GM21825 (cell line): ENCODE measurements around the gene AKAP9.
A peak's percentile ranks its signal among the peaks of the same experiment; 100 is the strongest.
"Not testable (repeated sequence)": the region's sequence is repeated elsewhere in the genome, so short reads cannot be mapped to it uniquely, and the experiment has no call there.

Experiments
- ATAC-seq: cut with Tn5 transposase; IDR thresholded peaks from one replicate; pipeline ENCODE4 v1.9.1; 2021; ENCODE audit warnings: mild to moderate bottlenecking, moderate library complexity; ENCODE audit not compliant: unreplicated experiment

Gene AKAP9

DNA sequence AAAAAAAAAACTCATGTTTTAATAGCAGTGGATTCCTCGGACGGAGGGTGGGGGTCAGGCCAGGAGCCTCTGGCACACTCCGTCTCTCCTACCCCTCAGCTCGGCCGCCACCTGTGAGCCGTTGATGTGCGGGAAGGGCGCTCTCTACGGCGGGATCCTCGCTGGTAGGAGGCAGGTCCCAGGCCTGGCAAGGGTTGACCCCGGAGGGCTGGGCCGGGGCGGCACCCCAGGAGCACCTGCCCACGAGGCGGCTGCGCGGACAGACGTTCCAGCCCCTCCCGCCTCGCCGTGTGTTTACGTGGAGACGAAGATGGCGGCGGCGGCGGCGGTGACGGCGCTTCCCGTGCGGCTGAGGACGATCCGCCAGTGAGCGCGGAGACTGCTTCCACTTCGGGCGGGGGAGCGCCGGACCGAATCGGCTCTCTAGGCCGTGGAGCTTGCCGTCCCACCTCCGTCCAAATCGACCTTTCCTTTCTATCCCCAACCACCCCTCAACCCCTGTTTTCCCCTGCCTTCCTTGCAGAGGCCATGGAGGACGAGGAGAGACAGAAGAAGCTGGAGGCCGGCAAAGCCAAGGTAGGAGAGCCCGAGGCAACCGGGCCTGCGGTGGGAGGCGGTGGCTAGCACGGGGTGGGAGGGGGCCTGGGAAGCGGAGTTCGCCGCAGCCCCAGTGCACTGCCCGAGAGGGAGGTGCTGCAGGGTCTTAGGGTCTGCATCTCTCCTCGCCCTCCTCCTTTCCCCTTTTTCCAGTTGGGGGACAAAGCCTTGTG is at the start of gene AKAP9:
Gene AKAP9, plus strand, starts transcription at position 291 of the 770 bp plus-strand sequence. Its CDS starts 238 bp downstream, at position 529.
- peak; percentile 96 for ATAC-seq

DNA sequence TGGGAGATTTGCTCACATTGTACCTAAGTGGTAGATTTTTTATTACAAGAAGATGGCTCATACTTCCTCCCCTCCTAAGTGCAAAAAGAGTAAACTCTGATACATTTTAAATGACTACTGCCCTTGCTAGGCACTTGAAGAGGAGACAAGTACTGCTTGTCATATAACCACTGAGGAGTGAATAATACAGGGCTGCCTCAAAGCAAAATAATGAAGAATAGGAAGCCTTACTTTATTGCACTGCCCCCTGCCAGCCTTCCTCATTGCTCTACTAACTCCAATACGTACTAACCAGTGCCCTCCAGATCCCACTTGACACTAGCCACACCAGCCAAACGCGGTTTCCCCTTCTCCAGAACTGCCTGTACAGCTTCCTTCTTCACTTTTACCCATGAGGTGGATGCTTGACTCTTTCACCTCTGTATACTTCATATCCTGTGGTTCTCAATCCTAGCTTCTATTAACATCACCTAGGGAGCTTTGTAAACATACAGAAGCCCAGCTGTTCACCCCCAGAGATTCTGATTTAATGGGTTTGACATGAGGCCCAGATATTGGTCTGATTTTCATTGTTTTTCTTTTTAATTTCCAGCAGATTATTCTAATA is 48.5 kb upstream of the AKAP9 start:
- ATAC-seq = no peak

- ATAC-seq = no peak
Measured at GRCh38 chr7:91892821-91893340, 47.8 kb upstream of the AKAP9 start.

- ATAC-seq = not testable (repeated sequence)
Measured at GRCh38 chr7:91893699-91894098, 47.0 kb upstream of the AKAP9 start.

GRCh38 chr7:91894781-91895480 is 45.7 kb upstream of the AKAP9 start:
- ATAC-seq = no peak

DNA sequence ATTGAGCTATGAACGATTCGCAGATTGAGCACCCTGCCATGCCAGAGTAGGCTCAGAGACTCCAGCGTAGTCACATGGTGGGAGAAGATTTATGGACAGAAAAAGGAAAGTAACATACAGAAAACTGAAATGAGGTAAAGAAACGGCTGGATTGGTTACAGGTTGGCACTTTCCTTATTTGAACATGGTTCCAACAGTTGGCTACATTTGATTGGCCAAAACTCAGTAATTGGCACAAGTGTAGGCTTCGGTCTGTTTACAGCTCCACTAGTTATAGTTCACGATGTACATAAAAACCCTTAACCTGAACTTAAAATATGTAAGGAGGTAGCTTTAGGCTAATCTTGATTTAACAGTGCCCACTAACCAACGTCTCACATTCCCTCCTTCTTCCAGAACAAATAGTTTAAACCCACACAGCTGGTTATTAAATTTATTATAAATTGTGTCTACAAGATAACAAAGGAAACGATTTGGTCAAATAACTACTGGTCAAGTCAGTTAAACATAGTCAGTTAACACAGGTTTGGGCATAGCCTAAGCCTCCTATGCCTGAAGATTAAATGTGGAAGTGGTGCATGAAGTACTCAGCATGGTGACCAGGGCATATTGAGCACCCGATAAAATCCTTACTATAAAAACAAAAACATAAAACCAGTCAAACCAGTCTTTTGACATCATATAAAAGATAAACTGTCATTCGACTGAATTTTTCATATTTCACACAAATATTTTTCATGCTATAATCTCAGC is 42.2 kb upstream of the AKAP9 start:
- no peak for ATAC-seq

DNA sequence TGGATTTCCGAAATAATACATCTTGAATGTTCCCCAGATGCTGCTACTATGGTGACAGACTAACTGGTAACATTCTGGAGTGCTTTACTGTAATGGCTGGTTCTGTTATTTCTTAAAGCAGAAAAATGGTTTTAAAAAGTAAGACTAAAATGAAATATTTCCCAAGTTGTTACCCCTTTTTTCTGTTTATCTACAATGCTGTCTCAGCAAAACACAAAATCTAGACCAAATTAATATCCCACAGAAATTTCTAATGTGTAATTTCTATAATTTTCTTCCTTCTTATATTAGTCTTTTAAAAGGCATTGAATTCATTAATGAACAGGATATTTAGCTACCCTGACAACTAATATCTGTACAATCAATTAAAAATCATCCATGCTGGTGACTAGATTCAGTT is 41.1 kb upstream of the AKAP9 start:
- no peak for ATAC-seq

DNA sequence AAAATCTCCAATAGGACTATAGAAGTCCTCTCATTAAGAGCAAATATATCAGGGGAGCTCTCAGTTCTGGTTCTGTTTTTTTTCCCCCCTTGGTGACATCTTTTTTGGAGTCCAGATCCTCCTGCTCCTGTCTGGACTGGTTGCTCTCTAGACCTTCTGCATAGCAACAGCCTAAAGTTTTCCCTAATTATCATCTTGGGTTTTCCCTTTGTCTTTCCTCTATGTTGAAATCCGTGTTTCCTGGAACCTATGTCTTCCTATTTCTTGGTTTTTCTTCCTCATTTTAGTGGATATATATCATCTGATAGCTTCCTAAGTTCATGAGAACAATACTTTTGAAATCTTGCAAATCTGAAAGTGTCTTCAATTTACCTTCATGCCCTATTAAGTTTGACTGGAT is 30.5 kb upstream of the AKAP9 start:
- ATAC-seq = no peak

GRCh38 chr7:91911121-91911520 is 29.5 kb upstream of the AKAP9 start:
- no peak for ATAC-seq

DNA sequence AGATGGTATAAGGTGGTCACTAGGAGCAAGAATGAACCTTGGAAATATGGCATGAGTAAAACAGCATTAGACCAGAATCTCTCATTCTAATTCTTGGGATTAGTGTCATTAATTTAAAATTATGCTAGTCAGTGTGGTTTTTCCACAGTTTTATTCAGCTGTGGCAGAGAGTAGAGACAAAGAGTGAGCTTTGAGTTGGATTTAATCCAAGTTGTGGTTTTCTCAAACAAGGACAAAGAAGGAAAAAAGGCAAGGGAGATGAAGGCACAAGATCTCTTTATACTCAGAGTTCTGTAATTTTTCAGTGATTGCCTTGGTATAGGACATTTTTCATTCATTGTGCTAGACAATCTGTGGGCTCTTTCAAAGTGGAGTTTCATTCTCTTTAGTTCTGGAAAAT is 28.2 kb upstream of the AKAP9 start:
- ATAC-seq = no peak

DNA sequence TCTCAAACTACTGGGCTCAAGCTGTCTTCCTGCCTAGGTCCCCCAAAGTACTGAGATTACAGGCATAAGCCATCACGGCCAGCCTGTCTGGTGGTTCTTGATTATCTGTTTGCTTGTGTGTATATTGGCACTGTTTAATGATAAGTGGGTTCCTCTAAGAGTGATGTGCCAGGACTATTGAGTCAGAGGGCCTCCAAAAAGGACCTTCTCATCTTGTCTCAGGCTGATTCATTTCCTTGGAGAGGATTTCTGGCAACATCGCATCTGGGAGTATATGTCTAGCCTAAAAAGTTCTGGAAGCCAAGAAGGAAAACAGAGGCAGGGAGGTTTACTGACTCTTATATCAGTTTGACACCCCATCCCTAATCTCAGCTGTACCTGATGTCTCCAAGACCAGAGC is 27.1 kb upstream of the AKAP9 start:
- no peak for ATAC-seq

DNA sequence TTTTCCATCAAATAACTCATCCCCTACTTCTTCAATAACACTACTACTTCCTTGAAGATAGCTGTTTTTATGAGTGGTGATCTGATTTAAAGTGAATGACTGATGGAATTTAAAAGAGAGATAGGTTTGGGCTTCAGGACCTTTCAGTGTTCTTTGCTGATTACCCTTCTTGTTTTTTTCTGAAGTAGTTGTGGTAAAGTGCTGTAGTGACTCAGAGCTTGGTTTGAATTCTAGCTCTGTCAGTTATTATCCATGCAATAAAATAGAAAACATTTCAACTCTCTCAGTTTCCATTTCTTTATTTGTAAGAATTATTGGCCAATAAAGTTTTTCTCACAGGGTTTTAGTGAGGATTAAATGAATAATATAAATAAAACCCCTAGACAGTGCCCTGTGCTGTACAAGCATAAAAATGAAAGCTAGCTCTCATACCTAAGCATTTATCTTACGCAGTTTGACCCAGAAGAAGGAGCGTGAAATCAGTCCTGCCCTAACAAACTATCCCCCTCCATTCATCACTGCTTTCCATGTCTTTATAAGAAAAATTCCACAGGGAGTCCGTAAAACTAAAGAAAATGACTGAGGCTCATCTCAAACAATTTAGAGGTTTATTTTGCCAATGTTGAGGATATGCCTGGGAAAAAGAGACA is 25.1 kb upstream of the AKAP9 start:
- ATAC-seq = no peak

DNA sequence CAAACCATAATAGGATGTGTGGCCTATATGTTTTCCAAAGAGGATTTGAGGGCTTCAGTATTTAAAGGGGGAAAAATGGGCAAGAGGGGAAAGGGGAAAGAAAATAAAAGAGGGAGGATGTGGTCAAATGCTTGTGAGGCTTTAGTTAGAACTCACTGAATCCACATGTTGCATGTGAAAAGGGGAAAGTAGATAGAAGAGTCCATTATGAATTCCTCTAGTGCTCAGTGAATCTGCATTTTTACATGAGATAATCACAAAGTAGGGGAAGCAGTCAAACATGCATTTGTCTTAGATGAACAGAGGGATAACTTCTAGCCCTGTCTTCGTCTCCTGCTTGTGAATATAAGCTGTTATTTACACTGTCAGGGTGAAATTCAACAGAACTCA is 24.6 kb upstream of the AKAP9 start:
- ATAC-seq = no peak

DNA sequence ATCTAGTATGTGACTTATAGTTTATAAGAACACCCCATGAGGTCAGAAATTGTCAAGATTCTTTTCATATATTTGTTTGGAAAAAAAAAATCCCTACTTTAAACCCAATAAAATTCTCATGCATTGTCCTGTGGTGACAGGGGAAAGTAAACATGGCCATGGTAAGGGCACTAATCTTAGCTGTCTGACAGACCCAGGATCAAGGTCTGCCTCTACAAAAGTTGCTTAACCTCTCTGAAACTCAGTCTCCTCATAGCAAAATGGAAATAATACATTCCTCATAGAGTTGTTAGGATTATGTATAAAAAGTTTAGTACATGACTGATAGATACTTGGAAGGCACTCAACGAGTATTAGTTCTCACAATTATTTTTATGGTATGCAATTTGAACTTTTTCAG is 22.3 kb upstream of the AKAP9 start:
- ATAC-seq = no peak

DNA sequence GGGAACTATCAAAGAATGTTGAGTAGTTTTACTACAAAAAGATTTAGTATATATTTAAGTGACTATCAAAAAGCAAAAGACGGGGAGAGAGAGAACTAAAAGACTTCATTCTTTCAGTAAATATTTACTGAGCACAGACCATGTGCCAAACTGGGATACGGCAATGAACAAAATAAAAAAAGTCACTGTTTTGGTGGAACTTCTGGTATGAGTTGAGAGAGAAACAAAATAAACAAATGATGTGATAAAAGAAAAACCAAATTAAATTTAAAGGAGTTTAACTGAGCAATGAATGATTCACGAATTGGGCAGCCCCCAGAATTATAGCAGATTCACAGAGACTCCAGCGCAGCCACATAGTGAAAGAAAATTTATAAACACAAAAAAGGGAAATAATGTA is 17.8 kb upstream of the AKAP9 start:
- no peak for ATAC-seq

DNA sequence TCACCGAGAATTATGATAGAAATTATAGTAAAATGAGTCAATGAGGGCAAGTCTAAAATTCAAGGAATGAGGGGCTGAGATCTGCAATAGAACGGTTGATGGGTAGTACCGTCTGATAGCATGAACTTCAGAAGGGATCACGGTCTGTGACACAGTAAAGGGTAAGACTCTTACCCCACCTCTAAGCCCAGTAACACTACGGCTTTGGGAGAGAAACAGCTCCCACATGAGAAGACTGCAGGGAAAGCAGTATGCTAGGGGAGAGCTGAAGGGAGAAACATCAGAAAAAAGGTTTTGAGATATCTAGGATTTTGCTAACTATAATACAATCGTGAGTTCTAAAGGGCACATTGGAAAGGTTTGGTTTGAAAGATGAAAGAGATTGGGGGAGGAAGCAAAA is 12.8 kb upstream of the AKAP9 start:
- ATAC-seq = no peak

- ATAC-seq = peak; percentile 69
Measured at GRCh38 chr7:91929463-91929862, 11.2 kb upstream of the AKAP9 start.

DNA sequence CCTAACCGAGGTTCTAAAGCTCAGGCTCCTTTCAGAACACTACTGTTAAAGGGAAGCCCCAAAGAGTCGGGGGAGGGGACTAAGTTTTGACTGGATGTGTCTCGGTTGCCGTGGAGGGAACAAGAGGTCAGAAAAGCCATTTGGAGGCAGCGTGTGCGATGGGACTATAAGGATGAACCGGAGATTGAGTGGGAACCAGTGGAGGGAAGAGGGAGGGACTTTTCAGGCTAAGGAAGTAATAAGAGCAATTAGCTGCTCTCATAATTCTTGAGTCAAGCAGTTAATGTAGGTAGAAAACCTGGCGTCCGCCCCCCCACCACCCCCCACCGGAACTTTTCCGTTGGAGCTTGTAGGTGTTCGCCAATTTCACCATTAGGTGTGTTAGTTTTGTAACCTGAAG is 491 bp upstream of the AKAP9 start:
- ATAC-seq = peak; percentile 25

DNA sequence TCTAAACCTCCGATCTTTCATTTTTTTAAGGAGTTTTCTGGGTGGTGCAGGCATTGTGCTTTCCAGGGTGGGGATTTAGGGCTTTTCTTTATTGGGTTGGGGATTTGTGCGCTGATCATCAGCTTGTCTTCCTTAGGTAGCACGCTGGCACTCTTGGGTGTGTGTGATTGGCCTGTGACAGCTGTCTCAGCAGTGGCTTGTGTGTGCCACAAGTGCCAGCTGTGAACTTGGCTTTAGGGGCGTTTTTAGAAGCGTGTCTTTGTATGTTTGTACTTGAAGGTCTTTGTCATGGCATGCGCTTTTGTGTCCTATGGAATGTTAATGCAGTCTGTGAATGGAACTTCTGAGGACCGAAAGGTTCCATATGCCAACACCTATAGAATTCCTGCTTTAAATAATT is 788 bp downstream of the AKAP9 start:
- ATAC-seq = peak; percentile 37

DNA sequence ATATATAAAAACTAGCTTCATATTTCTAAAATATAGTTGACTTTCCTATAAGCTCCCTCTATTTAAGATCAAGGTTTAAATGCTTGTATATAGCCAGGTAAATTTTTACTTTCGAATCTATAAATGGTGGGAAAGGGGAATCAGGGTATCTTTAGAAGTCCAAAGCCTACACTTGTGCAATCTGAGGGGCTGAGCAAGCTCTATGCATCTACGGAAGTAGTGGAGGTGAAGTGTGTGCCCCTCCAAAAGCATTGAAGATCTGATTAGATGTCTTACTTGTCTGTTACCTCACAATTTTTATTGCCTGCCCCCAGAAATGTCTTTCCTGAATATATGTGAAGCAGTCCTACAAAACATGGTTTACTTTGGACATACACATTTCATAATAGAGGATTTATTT is 1.6 kb downstream of the AKAP9 start:
- ATAC-seq = no peak

DNA sequence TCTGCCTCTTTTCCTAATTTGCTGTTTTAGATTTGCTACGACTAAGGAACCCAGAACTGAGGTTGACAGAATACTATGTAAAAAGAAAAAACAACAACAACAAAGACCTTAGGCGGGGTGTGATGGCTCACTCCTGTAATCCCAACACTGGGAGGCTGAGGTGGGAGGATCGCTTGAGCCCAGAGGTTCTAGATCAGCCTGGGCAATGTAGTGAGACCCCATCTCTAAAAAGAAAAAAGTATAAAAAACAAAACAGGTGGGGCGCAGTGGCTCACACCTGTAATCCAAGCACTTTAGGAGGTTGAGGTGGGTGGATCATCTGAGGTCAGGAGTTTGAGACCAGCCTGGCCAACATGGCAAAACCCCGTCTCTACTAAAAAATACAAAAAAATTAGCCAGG is 4.3 kb downstream of the AKAP9 start:
- not testable (repeated sequence) for ATAC-seq
